ENCODE measurements around the gene XPO6. TPM values are rescaled to one million over a fixed set of nuclear protein-coding genes. Genes with fewer than 3 reads are reported as not detected.

Gene XPO6
- total RNA-seq, 1 experiment from 2014 or later = 124 TPM

- H3K23ac ChIP-seq (ENCODE audit: insufficient read length, low read depth, low read length) = no peak overlapping the region
- no peaks in the 10 kb centered on the region for H3K9me3 ChIP-seq (ENCODE audit: control insufficient read depth, low read depth, low read length)
- Mint-ChIP-seq H3K4me1 (peaks cover 8 to 17% of the 10 kb centered on the region in 2 experiments; a peak in 3 of 4 replicates), H3K27me3 (ENCODE audit: low read depth) (no peaks in the 10 kb centered on the region), H3K4me3 (no peak overlapping the region), H3K27ac (peak overlapping the region in 1 of 3 experiments; percentile 73; a peak in 1 of 7 replicates), H3K9me3 (no peaks in the 10 kb centered on the region), H3K36me3 (ENCODE audit: insufficient read depth in 1 of 3, low read depth in 3 of 3) (peaks cover 18 to 65% (median 33%) of the 10 kb centered on the region in 3 experiments; a peak in 6 of 7 replicates)
- no peak overlapping the region for H3K4ac ChIP-seq (ENCODE audit: low read depth, low read length)
- H2BK5ac ChIP-seq (ENCODE audit: insufficient read length, low read length) = no peak overlapping the region
- no peak overlapping the region for H4K8ac ChIP-seq (replicated peaks; ENCODE audit: insufficient read length, low read depth, low read length)
- no peaks in the 10 kb centered on the region for H3K23me2 ChIP-seq (ENCODE audit: insufficient read length, low read depth, low read length, poor library complexity, severe bottlenecking)
- WGBS (ENCODE audit: extremely low coverage, insufficient read length, low lambda C conversion rate) = no CpG with 5 or more reads among the region's 2 CpGs
- no peak overlapping the region for H3K14ac ChIP-seq (ENCODE audit: insufficient read depth, low read length)
- TF ChIP-seq CTCF (conservative IDR thresholded peaks at IDR 0.05) = no peak
- peaks cover 2% of the 10 kb centered on the region for H3K79me1 ChIP-seq (ENCODE audit: insufficient read depth, low read depth, low read length, poor library complexity, severe bottlenecking)
- no peak overlapping the region for H2BK12ac ChIP-seq (ENCODE audit: insufficient read length, low read depth, low read length)
- DNase-seq = no peak
- no peaks in the 10 kb centered on the region for H3K27me3 ChIP-seq (ENCODE audit: insufficient read depth, low read length)
- H4K20me1 ChIP-seq (ENCODE audit: control insufficient read depth, insufficient read depth, insufficient read length) = no peaks in the 10 kb centered on the region
- no peak overlapping the region for H2BK20ac ChIP-seq (ENCODE audit: low read depth, low read length, poor library complexity, severe bottlenecking)
- H3T11ph ChIP-seq (ENCODE audit: low read length) = no peak overlapping the region
- no peak overlapping the region for H2BK15ac ChIP-seq (ENCODE audit: low read depth, low read length)
- no peaks in the 10 kb centered on the region for H3K79me2 ChIP-seq (ENCODE audit: insufficient read depth, low read length)
- no peak overlapping the region for H3K9ac ChIP-seq (ENCODE audit: extremely low read depth, insufficient read length, low read length)
- no peak overlapping the region for H3K27ac ChIP-seq (ENCODE audit: insufficient read length, low read depth, low read length)
- H2AFZ ChIP-seq (ENCODE audit: low read length) = no peak overlapping the region
- H2BK120ac ChIP-seq (ENCODE audit: low read depth, low read length, poor library complexity, severe bottlenecking) = no peak overlapping the region
- H4K91ac ChIP-seq (ENCODE audit: insufficient read length, low read depth, low read length) = no peak overlapping the region
- H3K56ac ChIP-seq (ENCODE audit: insufficient read length, low read depth, low read length) = no peak overlapping the region
- no peaks in the 10 kb centered on the region for H3K4me1 ChIP-seq (ENCODE audit: insufficient read depth, low read length)
- no peak overlapping the region for H2AK5ac ChIP-seq (ENCODE audit: insufficient read length, low read length)
- H3K18ac ChIP-seq (ENCODE audit: insufficient read length, low read depth, low read length) = no peak overlapping the region
- no peak overlapping the region for H4K5ac ChIP-seq (ENCODE audit: insufficient read length, low read depth, low read length)
- H3K4me2 ChIP-seq (ENCODE audit: insufficient read depth, insufficient read length, low read length) = no peak overlapping the region
Observed at GRCh38 chr16:28164140-28164539, 47.6 kb downstream of the XPO6 start.

All from H9 (cell line).